Activated gamma-delta T cell (primary cell): ENCODE results near the gene EXTL2.
"Not testable (repeated sequence)": the region's sequence is repeated elsewhere in the genome, so short reads cannot be mapped to it uniquely, and the experiment has no call there.

Experiments
- DNase-seq: peaks from one replicate; lab custom pipeline; 2025; lab: John Stamatoyannopoulos, UW

The EXTL2 gene

GRCh38 chr1:100855116-100855515, 39.5 kb downstream of the EXTL2 start:
- DNase-seq: not testable (repeated sequence)

GRCh38 chr1:100852976-100853375, 41.7 kb downstream of the EXTL2 start:
- DNase-seq: no peak

GRCh38 chr1:100851726-100852125, 42.9 kb downstream of the EXTL2 start:
- DNase-seq: no peak

- DNase-seq: no peak
Measured at GRCh38 chr1:100847361-100848082, 47.1 kb downstream of the EXTL2 start.

GRCh38 chr1:100843160-100843559, 51.5 kb downstream of the EXTL2 start:
- not testable (repeated sequence) for DNase-seq

GRCh38 chr1:100835866-100836842, 58.5 kb downstream of the EXTL2 start:
- no peak for DNase-seq

GRCh38 chr1:100834777-100835660, 59.6 kb downstream of the EXTL2 start:
- DNase-seq: no peak

- DNase-seq: no peak
Measured at GRCh38 chr1:100832694-100833428, 61.8 kb downstream of the EXTL2 start.

GRCh38 chr1:100825666-100826065, 69.0 kb downstream of the EXTL2 start:
- not testable (repeated sequence) for DNase-seq
